IPS DF 4.7 (cell line): ENCODE data around the gene C1QTNF5.

ENCODE experiments used
- DNase-seq: peaks from one replicate; pipeline ENCODE4 v3.0.0-alpha.2; 2013; ENCODE audit warnings: low spot score; ENCODE audit errors: extremely low read depth

Gene C1QTNF5

GRCh38 chr11:119297938-119298337 is 42.7 kb downstream of the C1QTNF5 start:
- no peak for DNase-seq

- no peak for DNase-seq
Measured at GRCh38 chr11:119295178-119295577, 45.5 kb downstream of the C1QTNF5 start.

DNA sequence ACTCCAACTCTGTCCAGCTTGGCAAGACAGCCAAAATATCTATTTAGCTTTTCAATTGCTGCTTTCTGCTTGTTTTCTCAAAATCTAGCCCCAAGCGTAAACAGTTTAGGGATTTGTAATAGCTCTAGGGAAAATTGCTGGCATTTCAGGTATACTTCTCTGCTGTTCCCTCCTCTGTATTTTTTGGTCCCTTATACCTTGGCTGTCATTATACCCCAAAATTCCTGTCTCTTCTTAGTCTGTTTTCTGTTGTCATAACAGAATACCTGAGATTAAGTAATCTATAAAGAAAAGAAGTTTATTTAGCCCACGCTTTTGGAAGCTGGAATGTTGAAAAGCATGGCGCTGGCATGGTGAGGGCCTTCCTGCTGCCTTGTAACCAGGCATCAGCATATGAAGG is 47.2 kb downstream of the C1QTNF5 start:
- DNase-seq, result no peak

GRCh38 chr11:119290894-119291497 is 49.7 kb downstream of the C1QTNF5 start:
- DNase-seq, result no peak
